NT2/D1 (cell line): ENCODE results near the gene DUSP10.

Source experiments
- SUZ12 ChIP-seq: IDR thresholded peaks from 2 replicates; pipeline ENCODE4 v1.6.1; 2011; ENCODE audit not compliant: insufficient read length, insufficient read depth; ENCODE audit errors: extremely low read depth
- YY1 ChIP-seq: IDR thresholded peaks from 2 replicates; pipeline ENCODE4 v1.6.1; 2011; ENCODE audit not compliant: insufficient read length, insufficient read depth
- ZNF274 ChIP-seq: IDR thresholded peaks from 2 replicates; pipeline ENCODE4 v1.6.1; 2011; ENCODE audit warnings: mild to moderate bottlenecking, low read depth, low read length

GRCh38 chr1:221776495-221777301, 34.8 kb upstream of the DUSP10 start:
- no peak for TF ChIP-seq YY1
- no peak for TF ChIP-seq SUZ12
- TF ChIP-seq ZNF274, result no peak
